RCC 7860 (cell line): ENCODE results near the gene NUP153.
"Not testable (repeated sequence)": the region's sequence is repeated elsewhere in the genome, so short reads cannot be mapped to it uniquely, and the experiment has no call there.

ENCODE experiments used
- DNase-seq: peaks from one replicate; pipeline ENCODE4 v3.0.0-alpha.2; 2015; ENCODE audit warnings: low spot score
- FAIRE-seq: peaks from 2 replicates; lab custom pipeline; 2012; peaks lifted over from hg19 to GRCh38; lab: Jason Lieb, UNC

NUP153 gene

DNA sequence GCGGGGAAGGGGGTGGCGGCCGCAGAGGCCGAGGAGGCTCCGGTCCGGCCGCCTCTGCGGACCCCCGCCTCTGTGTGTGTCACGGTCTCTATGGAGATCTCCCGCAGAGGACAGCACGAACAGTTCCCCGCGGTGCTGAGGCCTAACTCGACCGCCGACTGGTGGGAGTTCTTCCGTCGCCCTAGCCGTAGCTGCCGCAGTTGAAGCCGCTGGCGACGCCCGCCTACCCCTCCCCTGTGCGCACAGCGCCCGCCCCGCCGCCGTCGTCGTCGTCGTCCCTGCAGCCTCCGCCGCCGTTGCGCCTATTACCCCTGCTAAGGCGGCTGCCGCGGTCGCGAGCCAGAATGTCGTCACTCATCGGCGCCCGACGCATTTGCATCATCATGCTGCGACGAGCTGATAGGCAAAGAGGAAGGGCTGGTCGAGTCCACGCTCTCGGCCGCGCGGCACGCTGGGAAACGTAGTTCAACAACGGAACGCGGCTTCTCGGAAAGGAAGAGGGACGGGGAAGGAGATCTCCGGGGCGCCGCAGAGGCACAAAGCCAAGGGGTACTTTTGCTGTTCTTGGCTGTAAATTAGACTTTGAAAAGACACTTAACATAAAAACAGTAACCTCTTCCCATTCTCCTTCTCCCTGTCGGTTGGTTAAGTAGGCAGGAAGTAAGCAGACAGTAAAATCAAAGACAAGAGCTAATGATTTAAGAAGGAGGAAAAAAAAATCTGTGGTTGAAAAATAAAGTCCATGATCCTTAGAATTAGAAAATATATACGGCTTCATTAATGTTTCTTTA lies at the start of gene NUP153:
Gene NUP153, minus strand, starts transcription at position 346 of the 791 bp plus-strand sequence. CDS start 538 bp downstream, outside the sequence.
- DNase-seq (peak; percentile 93), FAIRE-seq (peak; percentile 69)

- FAIRE-seq (no peak), DNase-seq (no peak)
These were observed 47.5 kb upstream of the NUP153 start for GRCh38 chr6:17754254-17754653.

GRCh38 chr6:17745324-17745723 lies 38.6 kb upstream of the NUP153 start:
- DNase-seq, FAIRE-seq: not testable (repeated sequence)

DNA sequence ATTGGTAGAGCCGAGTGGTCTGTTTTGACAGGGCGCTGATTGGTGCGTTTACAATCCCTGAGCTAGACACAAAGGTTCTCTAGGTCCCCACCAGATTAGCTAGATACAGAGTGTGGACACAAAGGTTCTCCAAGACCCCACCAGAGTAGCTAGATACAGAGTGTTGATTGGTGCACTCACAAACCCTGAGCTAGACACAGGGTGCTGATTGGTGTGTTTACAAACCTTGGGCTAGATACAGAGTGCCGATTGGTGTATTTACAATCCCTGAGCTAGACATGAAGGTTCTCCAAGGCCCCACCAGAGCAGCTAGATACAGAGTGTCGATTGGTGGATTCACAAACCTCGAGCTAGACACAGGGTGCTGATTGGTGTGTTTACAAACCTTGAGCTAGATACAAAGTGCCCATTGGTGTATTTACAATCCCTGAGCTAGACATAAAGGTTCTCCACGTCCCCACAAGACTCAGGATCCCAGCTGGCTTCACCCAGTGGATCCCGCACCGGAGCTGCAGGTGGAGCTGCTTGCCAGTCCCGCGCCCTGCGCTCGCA lies 38.1 kb upstream of the NUP153 start:
- not testable (repeated sequence) for FAIRE-seq

DNA sequence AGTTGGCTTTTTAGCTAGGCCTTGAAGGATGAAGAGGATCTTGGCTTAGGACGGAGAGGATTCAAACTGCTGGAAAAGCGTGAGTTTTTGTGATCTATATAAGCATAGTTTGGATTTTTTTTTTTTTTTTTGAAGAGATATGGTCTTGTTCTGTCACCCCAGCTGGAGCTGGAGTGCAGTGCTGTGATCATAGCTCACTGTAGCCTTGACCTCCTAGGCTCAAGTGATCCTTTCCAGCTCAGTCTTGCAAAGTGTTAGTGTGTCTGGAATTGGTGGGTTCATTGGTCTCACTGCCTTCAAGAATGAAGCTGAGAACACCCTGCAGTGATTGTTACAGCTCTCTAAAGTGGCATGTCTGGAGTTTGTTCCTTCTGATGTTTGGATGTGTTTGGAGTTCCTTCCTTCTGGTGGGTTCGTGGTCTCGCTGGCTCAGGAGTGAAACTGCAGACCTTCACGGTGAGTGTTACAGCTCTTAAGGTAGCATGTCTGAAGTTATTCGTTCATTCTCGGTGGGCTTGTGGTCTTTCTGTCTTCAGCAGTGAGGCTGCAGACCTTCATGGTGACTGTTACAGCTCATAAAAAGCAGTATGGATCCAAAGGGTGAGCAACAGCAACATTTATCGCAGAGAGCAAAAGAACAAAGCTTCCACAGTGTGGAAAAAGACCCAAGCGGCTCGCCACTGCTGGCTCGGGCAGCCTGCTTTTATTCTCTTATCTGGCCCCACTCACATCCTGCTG lies 37.5 kb upstream of the NUP153 start:
- FAIRE-seq (no peak), DNase-seq (no peak)

More for the DNA sequence above, 38.1 kb upstream of the NUP153 start:
- not testable (repeated sequence) for DNase-seq

GRCh38 chr6:17741507-17741906 lies 34.8 kb upstream of the NUP153 start:
- FAIRE-seq (no peak), DNase-seq (no peak)

DNA sequence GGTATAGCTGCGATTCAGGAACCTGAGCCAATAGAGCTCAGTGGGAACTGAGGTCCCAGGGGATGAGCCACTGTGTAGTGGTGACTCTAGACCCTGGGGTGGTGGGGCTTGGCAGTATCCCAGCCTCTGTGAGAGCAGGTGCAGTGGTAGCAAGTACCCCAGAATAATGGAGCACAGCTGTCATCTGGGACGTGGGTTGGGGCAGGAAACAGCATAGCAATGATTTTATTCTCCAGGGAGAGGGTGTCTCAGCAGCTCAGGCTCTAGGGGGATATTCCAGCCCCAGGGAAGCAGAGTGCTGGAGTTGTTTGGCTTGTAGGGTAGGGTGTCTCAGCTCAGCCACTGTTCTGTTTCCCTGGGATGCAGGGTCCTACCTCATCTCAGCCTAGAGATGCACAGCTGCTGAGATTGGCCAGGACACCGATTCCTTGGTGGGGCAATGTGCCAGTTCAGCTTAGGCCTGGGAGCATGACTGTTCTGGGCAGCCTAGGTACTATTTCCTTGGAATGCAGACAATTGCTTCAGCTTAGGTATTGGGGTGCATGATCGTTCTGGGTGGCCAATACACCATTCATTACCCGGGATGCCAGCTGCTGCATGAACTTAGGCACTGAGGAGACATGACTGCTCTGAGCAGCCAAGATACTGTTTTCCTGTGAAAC lies 34.0 kb upstream of the NUP153 start:
- DNase-seq (no peak), FAIRE-seq (no peak)

DNA sequence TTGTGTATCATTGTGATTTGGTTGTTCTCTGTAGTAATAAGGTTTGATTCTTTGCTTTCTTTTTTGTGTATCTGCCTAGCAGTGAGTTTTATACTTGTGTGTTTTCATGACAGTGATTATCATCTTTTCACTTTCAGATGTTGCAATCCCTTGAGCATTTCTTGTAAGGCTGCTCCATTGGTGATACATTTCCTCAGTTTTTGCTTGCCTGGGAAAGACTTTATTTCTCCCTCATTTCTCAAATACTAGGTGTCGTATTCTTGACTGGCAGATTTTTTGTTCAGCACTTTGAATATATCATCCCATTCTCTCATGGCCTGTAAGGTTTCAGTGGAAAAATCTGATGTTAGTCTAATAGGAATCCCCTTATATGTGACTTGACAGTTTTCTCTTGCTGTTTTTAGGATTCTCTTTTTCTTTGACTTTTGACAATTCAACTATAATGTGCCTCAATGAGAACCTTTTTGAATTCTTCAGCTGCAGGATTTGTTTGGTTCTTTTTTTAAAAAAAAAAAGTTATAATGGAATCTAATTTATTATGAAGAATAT lies 31.1 kb upstream of the NUP153 start:
- no peak for DNase-seq
- FAIRE-seq = no peak

- not testable (repeated sequence) for FAIRE-seq, DNase-seq
These were observed 28.6 kb upstream of the NUP153 start for GRCh38 chr6:17735311-17735710.

- no peak for FAIRE-seq
- no peak for DNase-seq
These were observed 23.5 kb upstream of the NUP153 start for GRCh38 chr6:17730078-17730704.

- FAIRE-seq = no peak
- DNase-seq = no peak
These were observed 22.7 kb upstream of the NUP153 start for GRCh38 chr6:17729223-17730077.

DNA sequence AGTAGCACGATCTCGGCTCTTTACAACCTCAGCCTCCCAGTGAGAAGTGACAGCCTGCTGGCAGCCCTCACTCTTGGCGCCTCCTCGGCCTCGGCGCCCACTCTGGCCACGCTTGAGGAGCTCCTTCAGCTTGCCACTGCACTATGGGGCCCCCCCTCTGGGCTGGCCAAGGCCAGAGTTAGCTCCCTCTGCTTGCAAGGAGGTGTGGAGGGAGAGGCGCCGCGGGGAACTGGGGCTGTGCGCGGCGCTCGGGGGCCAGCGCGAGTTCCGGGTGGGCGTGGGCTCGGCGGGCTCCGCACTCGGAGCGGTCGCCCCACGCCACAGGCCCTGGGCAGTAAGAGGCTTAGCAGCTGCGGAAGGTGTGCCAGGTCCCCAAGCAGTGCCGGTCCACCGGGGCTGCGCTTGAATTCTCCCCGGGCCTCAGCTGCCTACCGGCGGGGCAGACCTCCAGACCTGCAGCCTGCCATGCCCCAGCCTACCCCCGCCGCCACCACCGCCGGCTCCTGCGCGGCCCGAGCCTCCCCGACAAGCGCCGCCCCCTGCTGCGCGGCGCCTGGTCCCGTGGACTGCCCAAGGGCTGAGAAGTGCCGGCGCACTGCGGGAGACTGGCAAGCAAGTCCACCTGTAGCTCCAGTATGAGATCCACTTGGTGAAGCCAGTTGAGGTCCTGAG lies 22.0 kb upstream of the NUP153 start:
- FAIRE-seq = no peak
- no peak for DNase-seq

GRCh38 chr6:17725083-17725482 lies 18.4 kb upstream of the NUP153 start:
- DNase-seq = no peak
- no peak for FAIRE-seq

- no peak for DNase-seq
- FAIRE-seq = no peak
These were observed 17.6 kb upstream of the NUP153 start for GRCh38 chr6:17724341-17724740.

DNA sequence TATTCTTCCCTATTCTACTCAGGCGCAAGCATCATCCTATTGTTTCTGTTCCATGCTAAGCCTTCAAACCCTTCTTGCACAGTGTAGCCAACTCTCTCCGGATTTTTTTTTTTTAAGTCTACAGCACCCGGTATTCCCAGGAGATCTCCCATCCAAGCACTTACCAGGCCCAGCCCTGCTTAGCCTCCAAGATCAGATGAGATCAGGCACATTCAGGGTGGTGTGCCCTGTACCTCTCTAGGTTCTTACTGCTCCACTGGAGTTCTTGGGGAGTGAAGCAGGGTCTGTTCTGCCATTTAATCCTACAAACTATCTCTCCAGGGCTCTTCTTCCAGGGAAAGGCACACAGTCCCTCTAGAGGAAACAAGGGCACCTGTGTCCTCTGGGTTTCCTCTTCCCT lies 14.9 kb upstream of the NUP153 start:
- FAIRE-seq = no peak

GRCh38 chr6:17719323-17720041 lies 12.8 kb upstream of the NUP153 start:
- DNase-seq = no peak
- no peak for FAIRE-seq

More for the DNA sequence above, 14.9 kb upstream of the NUP153 start:
- DNase-seq = no peak

DNA sequence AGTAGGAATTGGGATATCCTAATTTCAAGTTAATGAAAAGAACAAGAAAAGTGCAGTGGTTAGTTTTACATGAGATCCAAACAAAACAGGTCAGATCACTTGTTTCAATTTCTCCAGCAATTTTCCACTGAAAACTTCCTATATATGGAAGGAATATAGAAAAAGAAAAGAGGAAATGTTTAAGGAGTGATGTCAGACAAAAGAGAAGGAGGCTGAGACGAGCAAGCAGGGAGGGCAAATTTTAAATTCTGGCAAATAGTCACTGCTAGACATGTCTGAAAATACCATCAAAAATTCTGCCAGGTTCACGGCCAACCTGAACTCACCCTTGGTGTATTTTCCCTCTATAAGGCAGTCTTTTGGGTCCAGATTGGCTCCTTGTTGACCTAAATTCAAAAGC lies 9.5 kb upstream of the NUP153 start:
- FAIRE-seq (no peak), DNase-seq (no peak)
